Skeletal muscle cell (primary cell): ENCODE measurements around the gene DCAF8L1.
A peak's percentile ranks its signal among the peaks of the same experiment; 100 is the strongest.
"Not testable (repeated sequence)": the region's sequence is repeated elsewhere in the genome, so short reads cannot be mapped to it uniquely, and the experiment has no call there.

ENCODE experiments used
- DNase-seq: peaks from one replicate; pipeline ENCODE4 v3.0.0-alpha.2; 2010; ENCODE audit warnings: low read depth
- H3K4me3 ChIP-seq: 2 replicates; pipeline ENCODE4 v1.5.1; 2011; ENCODE audit warnings: low read depth, mild to moderate bottlenecking, control low read depth, low read length, moderate library complexity

The DCAF8L1 gene

DNA sequence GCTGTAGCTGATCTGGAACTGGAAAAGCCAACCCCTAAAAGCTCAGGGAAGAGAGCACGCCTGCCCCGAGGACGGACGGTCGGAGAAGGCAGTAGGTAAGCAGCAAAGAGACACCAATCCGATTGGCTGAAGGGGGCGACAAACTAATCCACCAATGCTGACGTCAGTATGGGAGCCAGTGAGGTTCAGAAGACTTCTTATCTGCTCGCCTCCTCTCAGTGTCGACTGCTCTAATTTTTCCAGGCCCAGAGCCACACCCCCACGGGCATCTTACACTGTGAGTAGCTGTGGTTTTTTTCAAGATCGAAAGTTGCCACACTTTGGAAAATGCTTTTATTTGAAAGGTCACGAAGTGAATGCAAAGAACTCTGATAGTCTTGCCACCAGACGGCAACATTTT lies at the start of gene DCAF8L1:
Gene DCAF8L1 (minus strand): TSS at position 101 of the 400 bp plus-strand sequence. CDS start 115 bp downstream, outside the sequence.
- DNase-seq: no peak
- H3K4me3 ChIP-seq: no peak within 1 kb of the TSS

DNA sequence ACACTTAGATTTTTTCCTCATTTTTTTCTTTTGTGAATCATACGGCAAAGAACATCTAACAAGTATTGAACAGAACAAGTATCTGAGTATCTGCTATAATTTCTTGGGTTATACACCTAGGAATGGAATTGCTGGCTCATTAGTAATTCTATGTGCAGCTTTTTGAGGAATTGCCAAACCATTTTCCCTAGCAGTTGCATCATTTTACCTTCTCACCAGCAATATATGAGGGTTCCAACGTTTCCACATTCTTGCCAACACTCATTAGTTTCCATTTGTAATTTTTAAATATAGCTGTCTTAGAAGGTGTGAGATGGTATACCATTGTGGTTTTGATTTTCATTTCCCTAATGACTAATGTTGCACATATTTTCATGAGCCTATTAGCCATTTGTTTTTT lies 41.1 kb upstream of the DCAF8L1 start:
- H3K4me3 ChIP-seq: no peak overlapping the region
- no peak for DNase-seq

- DNase-seq: no peak
- no peak overlapping the region for H3K4me3 ChIP-seq
Measured at GRCh38 chrX:28016823-28017222, 35.6 kb upstream of the DCAF8L1 start.

DNA sequence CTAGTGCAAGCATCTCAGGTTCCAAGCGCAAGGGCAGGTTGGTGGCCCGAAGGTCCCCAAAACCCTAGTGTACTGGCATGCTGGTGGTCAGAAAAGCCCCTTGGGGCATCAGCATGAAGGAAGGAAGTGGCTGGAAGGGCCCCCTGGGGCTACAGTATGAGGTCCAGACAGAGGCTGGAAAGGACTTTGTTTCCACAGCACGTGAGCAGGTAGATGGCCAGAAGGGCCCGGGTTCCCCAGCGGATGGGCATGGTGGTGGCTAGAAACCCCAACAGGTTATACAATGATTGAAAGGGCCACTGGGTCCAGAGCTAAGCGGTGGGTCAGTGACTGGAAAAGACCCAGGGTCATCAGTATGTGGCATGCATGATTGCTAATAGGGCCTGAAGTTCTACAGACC lies 34.7 kb upstream of the DCAF8L1 start:
- H3K4me3 ChIP-seq: no peak overlapping the region
- no peak for DNase-seq

DNA sequence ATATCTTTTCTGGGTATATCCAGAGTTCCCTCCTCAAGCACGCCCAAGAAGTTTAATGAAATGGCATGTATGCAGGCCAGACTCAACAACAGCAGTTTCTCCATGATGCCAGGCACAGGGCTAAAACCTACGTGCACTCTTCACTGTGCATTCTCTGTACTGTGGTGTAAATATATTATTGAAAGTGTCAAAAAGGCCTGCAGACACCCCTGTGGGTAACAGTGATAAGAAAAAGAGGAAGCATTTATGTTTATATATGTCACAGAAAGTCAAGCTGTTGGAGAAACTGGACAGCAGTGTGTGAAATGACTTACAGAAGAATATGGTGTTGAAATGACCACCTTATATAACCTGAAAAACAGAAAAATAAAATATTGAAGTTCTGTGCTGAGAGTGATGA lies 29.6 kb upstream of the DCAF8L1 start:
- no peak overlapping the region for H3K4me3 ChIP-seq
- DNase-seq: no peak

GRCh38 chrX:27998666-27999065 lies 17.4 kb upstream of the DCAF8L1 start:
- no peak overlapping the region for H3K4me3 ChIP-seq
- no peak for DNase-seq

DNA sequence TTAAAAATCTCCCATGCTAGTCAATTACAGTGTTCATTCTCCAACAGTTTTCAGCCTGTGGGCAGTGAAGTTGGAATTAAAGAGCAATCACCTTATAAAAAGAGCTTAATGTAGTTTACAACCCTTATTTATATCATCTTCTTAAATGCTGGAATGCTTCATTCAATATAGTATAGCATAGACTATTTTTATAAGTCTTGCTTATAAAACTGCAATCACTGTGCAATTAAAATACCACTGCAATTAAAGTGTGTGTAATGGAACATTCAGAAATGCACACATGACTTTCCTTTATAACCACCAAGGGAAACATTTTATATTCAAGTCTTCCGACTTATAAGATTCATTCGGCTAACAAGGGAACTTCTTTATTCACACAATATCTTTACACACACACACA lies 16.4 kb upstream of the DCAF8L1 start:
- no peak overlapping the region for H3K4me3 ChIP-seq
- no peak for DNase-seq

- no peak overlapping the region for H3K4me3 ChIP-seq
- no peak for DNase-seq
Measured at GRCh38 chrX:27996132-27996531, 14.9 kb upstream of the DCAF8L1 start.

GRCh38 chrX:27995611-27996010 lies 14.4 kb upstream of the DCAF8L1 start:
- no peak for DNase-seq
- no peak overlapping the region for H3K4me3 ChIP-seq

DNA sequence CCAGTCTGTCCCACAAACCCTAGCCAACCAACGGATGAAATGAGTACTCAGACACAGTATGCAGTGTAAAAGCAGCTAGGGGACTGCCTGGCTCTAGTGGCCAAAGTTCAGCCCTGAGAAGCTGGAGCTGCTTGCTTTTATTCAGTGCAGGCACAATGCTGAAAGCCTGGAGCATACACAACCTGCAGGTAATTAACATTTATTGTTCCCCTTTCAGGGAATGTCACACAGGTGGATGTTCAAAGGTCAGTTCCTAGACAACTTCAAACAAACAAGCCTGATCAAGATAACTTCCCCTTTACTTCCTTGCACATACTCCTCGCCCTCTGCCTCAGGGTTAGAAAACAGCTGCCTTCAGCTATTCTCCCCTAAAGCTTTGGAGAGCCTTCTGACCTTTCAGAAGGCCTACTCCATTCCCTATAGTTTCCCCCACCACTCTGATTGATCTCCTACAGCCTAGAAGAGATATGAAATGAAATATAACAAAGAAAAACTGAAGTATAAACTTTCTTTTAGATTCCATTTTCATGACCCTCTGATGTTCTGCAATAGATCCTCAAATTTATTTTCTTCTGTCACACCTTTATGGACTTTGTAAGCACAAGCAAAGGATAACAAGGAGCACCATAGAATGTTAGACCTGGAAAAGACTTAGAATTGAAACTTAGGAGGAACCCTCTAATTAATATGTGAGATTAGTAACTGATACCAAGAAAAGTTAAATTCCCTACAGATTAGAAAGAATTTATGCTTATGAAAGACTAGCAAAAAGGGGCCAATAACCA lies 6.8 kb upstream of the DCAF8L1 start:
- H3K4me3 ChIP-seq: no peak overlapping the region
- no peak for DNase-seq

DNA sequence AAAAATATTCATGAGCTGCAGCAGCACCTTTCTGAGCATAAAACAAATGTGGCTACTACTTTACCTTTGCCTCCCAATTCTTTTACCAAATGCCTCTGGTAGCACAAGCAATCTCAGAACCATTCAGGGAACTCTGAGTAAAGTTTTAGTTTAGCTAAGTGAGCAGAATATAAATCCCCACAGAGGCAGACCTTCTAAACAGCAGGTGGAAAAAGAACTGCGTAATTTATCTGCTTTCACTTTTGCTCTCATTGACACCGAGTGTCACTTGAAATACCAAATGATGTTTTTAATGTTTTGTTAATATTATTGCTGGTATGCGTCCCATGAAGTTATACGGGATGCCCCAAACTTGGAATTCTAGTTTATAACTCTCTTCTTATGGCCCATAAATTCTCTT lies 4.3 kb downstream of the DCAF8L1 start:
- H3K4me3 ChIP-seq, DNase-seq: not testable (repeated sequence)

DNA sequence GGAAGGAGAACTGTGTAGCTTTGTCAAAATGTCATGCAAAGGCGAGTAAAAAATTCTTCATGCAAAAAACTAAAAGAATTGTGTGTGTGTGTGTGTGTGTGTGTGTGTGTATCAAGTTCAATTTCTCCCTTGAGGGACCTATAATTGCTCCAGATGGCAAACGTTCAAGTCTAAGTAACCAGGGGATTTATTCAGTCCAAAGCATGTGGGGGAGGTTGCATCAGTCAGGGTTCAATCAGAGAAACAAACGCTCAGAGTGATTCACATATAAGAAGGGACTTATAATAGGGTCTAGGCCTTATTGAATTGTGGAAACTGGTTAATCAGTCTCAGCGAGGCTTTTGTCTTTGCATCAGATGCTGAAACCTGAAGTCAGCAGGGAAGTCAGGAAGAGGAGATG lies 5.0 kb downstream of the DCAF8L1 start:
- H3K4me3 ChIP-seq: no peak overlapping the region
- DNase-seq: peak; percentile 83

- no peak overlapping the region for H3K4me3 ChIP-seq
Measured at GRCh38 chrX:27968878-27969277, 12.4 kb downstream of the DCAF8L1 start.

GRCh38 chrX:27968352-27968751 lies 12.9 kb downstream of the DCAF8L1 start:
- no peak for DNase-seq
- H3K4me3 ChIP-seq: no peak overlapping the region

More at GRCh38 chrX:27968878-27969277, 12.4 kb downstream of the DCAF8L1 start:
- DNase-seq: no peak

GRCh38 chrX:27966955-27967354 lies 14.3 kb downstream of the DCAF8L1 start:
- DNase-seq: peak; percentile 40
- no peak overlapping the region for H3K4me3 ChIP-seq

- no peak for DNase-seq
- H3K4me3 ChIP-seq: no peak overlapping the region
Measured at GRCh38 chrX:27966492-27966891, 14.8 kb downstream of the DCAF8L1 start.

- H3K4me3 ChIP-seq, DNase-seq: not testable (repeated sequence)
Measured at GRCh38 chrX:27965348-27965747, 15.9 kb downstream of the DCAF8L1 start.

DNA sequence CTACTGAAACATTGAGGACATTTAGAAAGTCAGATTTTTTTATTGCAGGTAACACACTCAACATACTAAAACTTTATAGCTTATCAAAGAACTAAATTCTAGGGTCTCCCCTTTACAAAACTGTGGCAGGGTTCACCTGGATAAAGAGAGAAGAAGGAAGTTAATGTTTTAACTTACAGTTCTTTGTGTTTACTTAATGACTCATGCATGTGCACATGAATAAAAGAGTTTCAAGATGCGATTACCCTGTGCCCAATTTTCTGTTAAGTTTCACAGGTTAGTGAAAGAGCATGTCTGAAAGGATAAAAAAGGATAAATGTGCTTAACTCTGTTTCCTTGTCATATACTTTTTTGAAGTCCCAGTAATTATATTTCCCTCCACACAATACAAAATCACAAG lies 16.8 kb downstream of the DCAF8L1 start:
- no peak overlapping the region for H3K4me3 ChIP-seq
- no peak for DNase-seq

DNA sequence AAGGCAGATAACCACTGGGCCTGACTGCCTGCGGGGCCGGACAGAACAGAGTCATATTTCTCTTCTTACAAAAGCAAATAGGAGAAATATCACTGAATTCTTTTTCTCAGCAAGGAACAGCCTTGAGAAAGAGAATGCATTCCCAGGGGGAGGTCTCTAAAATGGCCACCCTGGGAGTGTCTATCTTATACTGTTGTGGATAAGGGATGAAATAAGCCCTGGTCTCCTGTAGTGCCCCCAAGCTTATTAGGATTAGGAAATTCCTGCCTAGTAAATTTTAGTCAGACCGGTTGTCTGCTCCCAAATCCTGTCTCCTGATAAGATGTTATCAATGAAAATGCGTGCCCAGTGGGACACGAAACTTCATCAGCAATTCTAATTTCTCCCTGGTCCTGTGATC lies 20.8 kb downstream of the DCAF8L1 start:
- H3K4me3 ChIP-seq, DNase-seq: not testable (repeated sequence)

- no peak overlapping the region for H3K4me3 ChIP-seq
- DNase-seq: no peak
Measured at GRCh38 chrX:27953171-27953570, 28.1 kb downstream of the DCAF8L1 start.

DNA sequence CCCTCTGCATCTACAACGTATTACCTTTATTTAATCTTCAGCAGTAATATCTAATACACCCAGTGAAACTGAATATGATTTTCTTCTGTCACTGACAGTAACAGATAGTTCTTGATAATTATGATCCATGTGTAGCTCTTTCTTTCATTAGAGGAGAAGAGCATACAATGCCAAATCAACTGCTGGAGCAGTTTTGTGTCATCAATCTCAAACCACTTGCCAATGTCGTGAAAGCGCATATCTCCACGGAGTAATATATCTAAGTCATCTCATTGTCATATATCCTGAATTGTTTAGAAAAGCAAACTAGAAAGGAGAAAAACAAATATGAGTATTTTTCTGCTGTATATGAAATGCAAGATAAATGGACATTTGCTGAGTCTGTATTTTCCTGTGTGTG lies 47.9 kb downstream of the DCAF8L1 start:
- DNase-seq: no peak
- H3K4me3 ChIP-seq: no peak overlapping the region
